Hematopoietic multipotent progenitor cell (in vitro differentiated cells): Measurements from ENCODE around the gene FAM83C. TPM values are rescaled to one million over a fixed set of nuclear protein-coding genes. Genes with fewer than 3 reads are reported as not detected.
"Not testable (repeated sequence)": the region's sequence is repeated elsewhere in the genome, so short reads cannot be mapped to it uniquely, and the experiment has no call there.

ENCODE experiments used
- DNase-seq, 3 donors: peaks; one replicate each; pipeline ENCODE4 v3.0.0-alpha.2; 2011 to 2015; ENCODE audit warnings: low read depth in 2 of 3, low spot score in 2 of 3
- total RNA-seq: library from RNA; depleted of rRNA; stranded (reverse); fragments of >200 nt; gene quantifications from one replicate; pipeline ENCODE4 v1.2.3, GENCODE V29; 2012

The FAM83C gene
- total RNA-seq, 1 donor: under 0.01 TPM

GRCh38 chr20:35270021-35270902 is 22.0 kb downstream of the FAM83C start:
- no peak for DNase-seq

- DNase-seq: peak in 2 of 3 donors; percentile 29 to 56
These were observed 23.0 kb downstream of the FAM83C start for GRCh38 chr20:35269055-35269781.

- no peak for DNase-seq
These were observed 25.1 kb downstream of the FAM83C start for GRCh38 chr20:35267092-35267491.

GRCh38 chr20:35264755-35265154 is 27.5 kb downstream of the FAM83C start:
- DNase-seq: no peak

- no peak for DNase-seq
These were observed 28.5 kb downstream of the FAM83C start for GRCh38 chr20:35263532-35264341.

GRCh38 chr20:35262731-35263531 is 29.3 kb downstream of the FAM83C start:
- not testable (repeated sequence) for DNase-seq

GRCh38 chr20:35262321-35262720 is 29.9 kb downstream of the FAM83C start:
- DNase-seq: not testable (repeated sequence)

GRCh38 chr20:35260426-35260825 is 31.8 kb downstream of the FAM83C start:
- no peak for DNase-seq

- DNase-seq: no peak
These were observed 34.9 kb downstream of the FAM83C start for GRCh38 chr20:35257175-35257909.

- DNase-seq: no peak
These were observed 37.7 kb downstream of the FAM83C start for GRCh38 chr20:35254448-35254999.

- no peak for DNase-seq
These were observed 39.2 kb downstream of the FAM83C start for GRCh38 chr20:35253010-35253409.

GRCh38 chr20:35252598-35252997 is 39.6 kb downstream of the FAM83C start:
- DNase-seq: not testable (repeated sequence)

GRCh38 chr20:35252037-35252461 is 40.2 kb downstream of the FAM83C start:
- peak in 1 of 3 donors; percentile 5 for DNase-seq

- DNase-seq: no peak
These were observed 40.6 kb downstream of the FAM83C start for GRCh38 chr20:35251613-35251940.

- no peak for DNase-seq
These were observed 43.4 kb downstream of the FAM83C start for GRCh38 chr20:35248641-35249475.

GRCh38 chr20:35246723-35247122 is 45.5 kb downstream of the FAM83C start:
- DNase-seq: no peak

- DNase-seq: no peak
These were observed 48.2 kb downstream of the FAM83C start for GRCh38 chr20:35243986-35244385.

GRCh38 chr20:35243317-35243716 is 48.9 kb downstream of the FAM83C start:
- no peak for DNase-seq
